HCT116 (cell line): Measurements from ENCODE around the gene PPP6R3.

Experiments used
- EGR1 ChIP-seq: IDR thresholded peaks from 2 replicates; pipeline ENCODE4 v1.6.1; 2012; ENCODE audit warnings: low read depth
- JUND ChIP-seq: IDR thresholded peaks from 2 replicates; pipeline ENCODE4 v1.6.1; 2012
- POLR2A ChIP-seq: IDR thresholded peaks from 2 replicates; pipeline ENCODE4 v1.7.0; 2011; ENCODE audit warnings: borderline replicate concordance; ENCODE audit not compliant: insufficient read depth, insufficient read length; ENCODE audit errors: extremely low read depth
- POLR2AphosphoS5 ChIP-seq: IDR thresholded peaks from 2 replicates; pipeline ENCODE4 v1.6.1; 2011; ENCODE audit warnings: mild to moderate bottlenecking, low read depth, low read length, moderate library complexity
- RAD21 ChIP-seq: IDR thresholded peaks from 2 replicates; pipeline ENCODE4 v1.6.1; 2012; ENCODE audit warnings: low read depth, mild to moderate bottlenecking
- SRF ChIP-seq: IDR thresholded peaks from 2 replicates; pipeline ENCODE4 v1.6.1; 2012; ENCODE audit warnings: low read depth
- ZFX ChIP-seq: fragments of 450-650 bp; IDR thresholded peaks from 2 replicates; pipeline ENCODE4 v1.6.1; 2017
- ZNF274 ChIP-seq: fragments of 200-500 bp; sonication (Bioruptor generic); IDR thresholded peaks from 2 replicates; pipeline ENCODE4 v1.6.1; 2014; ENCODE audit warnings: mild to moderate bottlenecking, low read depth, low read length, inconsistent platforms
- TF ChIP-seq, protein P1 (sequence below), 3 experiments: fragments of 200-600 bp in 1 of 3; sonication (generic) in 1 of 3; IDR thresholded peaks in 2 of 3; conservative IDR thresholded peaks in 1 of 3; 2 replicates each; pipeline ENCODE4 v1.5.1; 2012 to 2017; ENCODE audit warnings: low read depth in 2 of 3, low read length in 2 of 3, antibody characterized with exemption in 1 of 3, borderline replicate concordance in 1 of 3, control low read depth in 1 of 3, mild to moderate bottlenecking in 1 of 3, mixed read lengths in 1 of 3, mixed run types in 1 of 3, moderate library complexity in 1 of 3; ENCODE audit not compliant: insufficient read depth in 1 of 3

DNA sequence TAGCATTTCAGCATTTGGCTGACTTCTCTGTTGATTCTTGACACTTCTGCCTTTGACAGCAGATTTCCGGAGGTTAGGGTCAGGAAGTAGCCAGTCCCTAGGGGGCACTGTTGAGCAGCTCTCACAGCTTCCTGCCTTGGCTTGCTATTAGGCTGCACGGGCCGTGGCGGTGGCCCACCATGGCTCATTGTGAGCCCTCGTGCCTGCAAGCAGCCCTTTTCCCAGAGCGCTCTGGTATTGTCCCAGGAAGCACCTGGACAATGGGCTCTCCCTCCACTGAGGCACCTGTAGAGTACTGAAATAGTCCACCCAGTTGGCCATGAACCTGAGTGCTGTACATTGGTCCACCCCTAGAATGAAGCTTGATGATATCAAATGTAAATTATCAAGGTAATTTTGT, 123.5 kb downstream of the PPP6R3 start:
- TF ChIP-seq POLR2A (no peak), EGR1 (no peak), POLR2AphosphoS5 (no peak), JUND (no peak), SRF (no peak), ZNF274 (no peak), ZFX (no peak), RAD21 (peak; percentile 39; the same call in 1 of the 2 replicates)
- TF ChIP-seq, protein P1, sequence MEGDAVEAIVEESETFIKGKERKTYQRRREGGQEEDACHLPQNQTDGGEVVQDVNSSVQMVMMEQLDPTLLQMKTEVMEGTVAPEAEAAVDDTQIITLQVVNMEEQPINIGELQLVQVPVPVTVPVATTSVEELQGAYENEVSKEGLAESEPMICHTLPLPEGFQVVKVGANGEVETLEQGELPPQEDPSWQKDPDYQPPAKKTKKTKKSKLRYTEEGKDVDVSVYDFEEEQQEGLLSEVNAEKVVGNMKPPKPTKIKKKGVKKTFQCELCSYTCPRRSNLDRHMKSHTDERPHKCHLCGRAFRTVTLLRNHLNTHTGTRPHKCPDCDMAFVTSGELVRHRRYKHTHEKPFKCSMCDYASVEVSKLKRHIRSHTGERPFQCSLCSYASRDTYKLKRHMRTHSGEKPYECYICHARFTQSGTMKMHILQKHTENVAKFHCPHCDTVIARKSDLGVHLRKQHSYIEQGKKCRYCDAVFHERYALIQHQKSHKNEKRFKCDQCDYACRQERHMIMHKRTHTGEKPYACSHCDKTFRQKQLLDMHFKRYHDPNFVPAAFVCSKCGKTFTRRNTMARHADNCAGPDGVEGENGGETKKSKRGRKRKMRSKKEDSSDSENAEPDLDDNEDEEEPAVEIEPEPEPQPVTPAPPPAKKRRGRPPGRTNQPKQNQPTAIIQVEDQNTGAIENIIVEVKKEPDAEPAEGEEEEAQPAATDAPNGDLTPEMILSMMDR (IDR thresholded peaks at IDR 0.05 in 2 of 3, conservative IDR thresholded peaks at IDR 0.05 in 1 of 3; ENCODE audit: borderline replicate concordance in 1 of 3, insufficient read depth in 1 of 3, low read depth in 2 of 3, low read length in 2 of 3), result peak; percentile 15 to 92 (median 78); a peak in 4 of 6 replicates
